GM12874 (cell line): ENCODE measurements around the gene CMBL.

Source experiments
- TF ChIP-seq, protein P1 (sequence below): IDR thresholded peaks from 2 replicates; pipeline ENCODE4 v1.5.1; 2011; ENCODE audit warnings: low read depth, mild to moderate bottlenecking, control low read depth, low read length, moderate library complexity; ENCODE audit not compliant: insufficient read depth

Gene CMBL

DNA sequence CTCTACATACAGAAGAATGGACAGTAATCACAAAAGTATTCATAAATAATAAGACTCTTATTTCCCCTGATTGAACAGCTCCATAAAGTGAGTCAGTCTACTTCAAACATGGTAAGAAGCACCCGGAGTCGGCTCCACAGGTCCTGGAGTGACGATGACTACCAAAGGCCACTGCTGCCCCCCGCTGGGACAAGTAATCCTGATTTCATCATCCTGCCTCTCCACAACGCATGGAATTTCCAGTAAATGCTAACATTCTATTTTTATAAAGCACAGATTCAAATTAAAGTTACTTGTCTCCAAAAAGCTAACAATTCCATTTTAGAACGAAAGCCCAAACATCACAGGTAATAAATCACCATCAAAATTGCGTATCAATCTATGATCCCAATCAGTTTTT, 74.2 kb downstream of the CMBL start:
- TF ChIP-seq, protein P1, sequence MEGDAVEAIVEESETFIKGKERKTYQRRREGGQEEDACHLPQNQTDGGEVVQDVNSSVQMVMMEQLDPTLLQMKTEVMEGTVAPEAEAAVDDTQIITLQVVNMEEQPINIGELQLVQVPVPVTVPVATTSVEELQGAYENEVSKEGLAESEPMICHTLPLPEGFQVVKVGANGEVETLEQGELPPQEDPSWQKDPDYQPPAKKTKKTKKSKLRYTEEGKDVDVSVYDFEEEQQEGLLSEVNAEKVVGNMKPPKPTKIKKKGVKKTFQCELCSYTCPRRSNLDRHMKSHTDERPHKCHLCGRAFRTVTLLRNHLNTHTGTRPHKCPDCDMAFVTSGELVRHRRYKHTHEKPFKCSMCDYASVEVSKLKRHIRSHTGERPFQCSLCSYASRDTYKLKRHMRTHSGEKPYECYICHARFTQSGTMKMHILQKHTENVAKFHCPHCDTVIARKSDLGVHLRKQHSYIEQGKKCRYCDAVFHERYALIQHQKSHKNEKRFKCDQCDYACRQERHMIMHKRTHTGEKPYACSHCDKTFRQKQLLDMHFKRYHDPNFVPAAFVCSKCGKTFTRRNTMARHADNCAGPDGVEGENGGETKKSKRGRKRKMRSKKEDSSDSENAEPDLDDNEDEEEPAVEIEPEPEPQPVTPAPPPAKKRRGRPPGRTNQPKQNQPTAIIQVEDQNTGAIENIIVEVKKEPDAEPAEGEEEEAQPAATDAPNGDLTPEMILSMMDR: no peak

GRCh38 chr5:10233011-10233410, 74.7 kb downstream of the CMBL start:
- TF ChIP-seq, protein P1: no peak

- TF ChIP-seq, protein P1: no peak
These were observed 75.3 kb downstream of the CMBL start for GRCh38 chr5:10232386-10232785.

- TF ChIP-seq, protein P1: no peak
These were observed 78.2 kb downstream of the CMBL start for GRCh38 chr5:10229306-10230048.

- TF ChIP-seq, protein P1: no peak
These were observed 79.4 kb downstream of the CMBL start for GRCh38 chr5:10228288-10228687.
